Measurements from ENCODE around the gene TRAF1.

DNA sequence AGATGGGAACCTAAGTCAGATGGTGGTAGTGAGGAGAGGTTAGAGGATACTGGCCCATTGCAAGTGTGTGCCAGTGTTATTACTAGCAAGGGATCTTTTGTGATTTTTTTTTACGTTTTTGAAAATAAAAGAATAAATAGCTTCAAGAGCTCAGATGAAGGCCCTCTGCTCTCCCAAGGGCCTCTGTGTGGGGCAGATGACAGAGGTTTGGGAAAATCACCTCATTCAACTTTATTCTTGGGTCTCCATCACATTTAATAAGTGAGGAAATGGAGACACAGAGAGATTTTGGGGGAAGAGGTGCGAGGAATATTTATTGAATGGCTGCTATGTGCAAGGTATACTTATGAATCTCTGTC lies 10.1 kb upstream of the TRAF1 start:
- TF ChIP-seq, protein P1, sequence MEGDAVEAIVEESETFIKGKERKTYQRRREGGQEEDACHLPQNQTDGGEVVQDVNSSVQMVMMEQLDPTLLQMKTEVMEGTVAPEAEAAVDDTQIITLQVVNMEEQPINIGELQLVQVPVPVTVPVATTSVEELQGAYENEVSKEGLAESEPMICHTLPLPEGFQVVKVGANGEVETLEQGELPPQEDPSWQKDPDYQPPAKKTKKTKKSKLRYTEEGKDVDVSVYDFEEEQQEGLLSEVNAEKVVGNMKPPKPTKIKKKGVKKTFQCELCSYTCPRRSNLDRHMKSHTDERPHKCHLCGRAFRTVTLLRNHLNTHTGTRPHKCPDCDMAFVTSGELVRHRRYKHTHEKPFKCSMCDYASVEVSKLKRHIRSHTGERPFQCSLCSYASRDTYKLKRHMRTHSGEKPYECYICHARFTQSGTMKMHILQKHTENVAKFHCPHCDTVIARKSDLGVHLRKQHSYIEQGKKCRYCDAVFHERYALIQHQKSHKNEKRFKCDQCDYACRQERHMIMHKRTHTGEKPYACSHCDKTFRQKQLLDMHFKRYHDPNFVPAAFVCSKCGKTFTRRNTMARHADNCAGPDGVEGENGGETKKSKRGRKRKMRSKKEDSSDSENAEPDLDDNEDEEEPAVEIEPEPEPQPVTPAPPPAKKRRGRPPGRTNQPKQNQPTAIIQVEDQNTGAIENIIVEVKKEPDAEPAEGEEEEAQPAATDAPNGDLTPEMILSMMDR (IDR thresholded peaks at IDR 0.05; ENCODE audit: low read length), result no peak
- no peak for TF ChIP-seq EZH2 (IDR thresholded peaks at IDR 0.05; ENCODE audit: borderline replicate concordance, low read length)

Data from OCI-LY1 (cell line).